ENCODE measurements around the gene TOP2A.

DNA sequence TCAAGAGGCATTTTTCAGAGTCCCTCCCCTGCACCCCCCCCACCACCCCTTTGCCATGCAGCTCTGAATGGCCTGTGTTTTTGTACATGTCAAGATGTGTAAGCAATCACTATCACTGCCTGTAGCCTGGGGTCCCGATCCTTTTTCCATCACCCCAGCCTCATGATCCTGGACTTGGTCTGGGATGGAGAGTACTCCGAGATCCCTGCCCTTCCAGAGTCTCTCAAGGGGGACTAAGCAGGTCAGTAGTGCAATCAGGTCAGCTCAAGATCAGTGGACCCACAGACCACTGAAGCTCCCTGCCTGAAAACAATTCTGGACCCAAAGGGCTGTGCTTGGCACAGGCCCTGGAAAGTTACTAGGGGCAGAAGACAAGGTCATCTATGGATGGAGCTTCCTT, 45.7 kb downstream of the TOP2A start:
- TF ChIP-seq, protein P1, sequence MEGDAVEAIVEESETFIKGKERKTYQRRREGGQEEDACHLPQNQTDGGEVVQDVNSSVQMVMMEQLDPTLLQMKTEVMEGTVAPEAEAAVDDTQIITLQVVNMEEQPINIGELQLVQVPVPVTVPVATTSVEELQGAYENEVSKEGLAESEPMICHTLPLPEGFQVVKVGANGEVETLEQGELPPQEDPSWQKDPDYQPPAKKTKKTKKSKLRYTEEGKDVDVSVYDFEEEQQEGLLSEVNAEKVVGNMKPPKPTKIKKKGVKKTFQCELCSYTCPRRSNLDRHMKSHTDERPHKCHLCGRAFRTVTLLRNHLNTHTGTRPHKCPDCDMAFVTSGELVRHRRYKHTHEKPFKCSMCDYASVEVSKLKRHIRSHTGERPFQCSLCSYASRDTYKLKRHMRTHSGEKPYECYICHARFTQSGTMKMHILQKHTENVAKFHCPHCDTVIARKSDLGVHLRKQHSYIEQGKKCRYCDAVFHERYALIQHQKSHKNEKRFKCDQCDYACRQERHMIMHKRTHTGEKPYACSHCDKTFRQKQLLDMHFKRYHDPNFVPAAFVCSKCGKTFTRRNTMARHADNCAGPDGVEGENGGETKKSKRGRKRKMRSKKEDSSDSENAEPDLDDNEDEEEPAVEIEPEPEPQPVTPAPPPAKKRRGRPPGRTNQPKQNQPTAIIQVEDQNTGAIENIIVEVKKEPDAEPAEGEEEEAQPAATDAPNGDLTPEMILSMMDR (conservative IDR thresholded peaks at IDR 0.05 in 1 of 2, IDR thresholded peaks at IDR 0.05 in 1 of 2; ENCODE audit: extremely low read depth in 1 of 2, insufficient read depth in 1 of 2, low read depth in 1 of 2, low read length in 2 of 2) = no peak
- TF ChIP-seq EZH2 (IDR thresholded peaks at IDR 0.05; ENCODE audit: borderline replicate concordance, low read length) = no peak
